ENCODE results near the gene ZSCAN5B. TPM values are rescaled to one million over a fixed set of nuclear protein-coding genes. Genes with fewer than 3 reads are reported as not detected.
"Not testable (repeated sequence)": the region's sequence is repeated elsewhere in the genome, so short reads cannot be mapped to it uniquely, and the experiment has no call there.

ZSCAN5B gene, protein sequence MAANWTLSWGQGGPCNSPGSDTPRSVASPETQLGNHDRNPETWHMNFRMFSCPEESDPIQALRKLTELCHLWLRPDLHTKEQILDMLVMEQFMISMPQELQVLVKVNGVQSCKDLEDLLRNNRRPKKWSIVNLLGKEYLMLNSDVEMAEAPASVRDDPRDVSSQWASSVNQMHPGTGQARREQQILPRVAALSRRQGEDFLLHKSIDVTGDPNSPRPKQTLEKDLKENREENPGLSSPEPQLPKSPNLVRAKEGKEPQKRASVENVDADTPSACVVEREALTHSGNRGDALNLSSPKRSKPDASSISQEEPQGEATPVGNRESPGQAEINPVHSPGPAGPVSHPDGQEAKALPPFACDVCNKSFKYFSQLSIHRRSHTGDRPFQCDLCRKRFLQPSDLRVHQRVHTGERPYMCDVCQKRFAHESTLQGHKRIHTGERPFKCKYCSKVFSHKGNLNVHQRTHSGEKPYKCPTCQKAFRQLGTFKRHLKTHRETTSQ
- not detected for total RNA-seq

DNA sequence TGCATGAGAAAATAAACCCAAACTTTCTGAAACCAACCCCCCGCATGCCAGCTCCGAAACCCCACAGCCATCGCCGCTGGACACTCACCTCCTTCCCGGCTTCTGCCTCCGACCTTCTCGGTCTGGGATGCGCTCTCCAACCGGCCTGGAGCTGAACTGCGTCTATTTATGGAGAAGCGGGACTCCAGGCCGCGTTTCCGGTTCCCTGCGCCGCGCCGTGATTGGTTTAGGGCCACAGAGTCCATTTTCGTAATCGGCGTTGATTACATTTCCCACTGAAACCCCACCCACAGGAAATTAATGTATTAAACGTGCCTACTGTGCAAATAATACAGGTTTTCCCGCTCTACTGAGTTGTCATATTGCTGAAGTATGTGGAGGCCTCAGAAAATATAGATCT, at the start of gene ZSCAN5B:
Gene ZSCAN5B, minus strand, starts transcription at position 138 of the 400 bp plus-strand sequence. CDS start 4,731 bp downstream, outside the sequence.
- H3K4me3 ChIP-seq (replicated peaks in 1 of 3); H3K27ac ChIP-seq; DNase-seq; H3K4me1 ChIP-seq; H3K9me3 ChIP-seq; H3K36me3 ChIP-seq; intact Hi-C loops (cut with DNase I); H3K27me3 ChIP-seq: not testable (repeated sequence)
- WGBS, 2 donors: 86 to 89% methylated on average over 23 of the region's 23 CpGs

DNA sequence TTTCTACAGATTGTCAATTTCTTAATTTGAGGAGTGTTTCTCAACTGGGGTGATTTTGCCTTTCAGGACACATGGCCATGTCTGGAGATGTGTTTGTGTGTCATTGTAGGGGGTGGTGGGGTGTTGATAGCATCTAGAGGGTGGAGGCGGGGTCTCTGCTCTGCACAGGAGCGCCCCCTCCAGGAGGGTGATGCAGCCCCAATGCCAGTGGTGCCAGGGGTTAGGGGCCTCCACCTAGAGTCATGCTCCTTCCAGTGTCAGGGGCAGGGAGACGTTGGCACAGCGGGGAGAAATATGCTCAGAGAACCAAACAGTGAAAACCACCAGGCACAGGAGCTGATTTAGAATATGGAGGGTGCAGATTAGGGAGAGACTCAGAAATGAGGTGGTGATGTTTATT, 48.2 kb upstream of the ZSCAN5B start:
- WGBS, 2 donors: 65 to 71% methylated on average over 4 of the region's 4 CpGs
- DNase-seq; intact Hi-C loops (cut with DNase I); H3K36me3 ChIP-seq; H3K4me3 ChIP-seq (replicated peaks in 1 of 3); H3K9me3 ChIP-seq; H3K4me1 ChIP-seq; H3K27me3 ChIP-seq; H3K27ac ChIP-seq: not testable (repeated sequence)

DNA sequence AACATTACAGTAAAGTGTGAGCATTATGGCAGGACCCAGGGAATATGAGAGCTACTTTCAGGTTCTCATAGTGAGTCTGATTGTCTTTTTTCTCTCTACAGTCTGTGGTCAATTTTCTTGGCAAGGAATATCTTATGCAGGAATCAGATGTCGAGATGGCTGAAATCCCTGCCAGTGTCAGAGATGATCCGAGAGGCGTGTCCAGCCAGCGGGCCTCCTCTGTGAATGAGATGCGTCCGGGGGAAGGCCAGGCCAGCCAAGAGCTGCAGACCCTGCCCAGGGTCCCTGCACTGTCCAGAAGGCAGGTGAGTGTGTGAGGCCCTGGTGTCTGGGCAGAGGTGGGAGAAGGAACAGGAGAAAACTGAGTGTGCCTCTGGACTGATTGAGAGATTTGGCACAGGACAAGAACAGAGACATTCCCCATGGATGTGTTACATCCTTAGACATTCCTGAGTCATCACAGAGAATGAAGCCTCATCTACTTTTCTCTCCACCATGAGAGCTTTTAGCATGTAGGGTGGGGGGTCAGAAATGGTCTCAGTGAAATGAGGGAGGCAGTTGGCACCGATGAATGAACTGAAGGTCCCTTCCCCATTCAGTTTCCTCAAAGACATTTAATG, 47.6 kb upstream of the ZSCAN5B start:
- WGBS, 2 donors: 91 to 93% methylated on average over 7 of the region's 7 CpGs
- TF ChIP-seq POLR2A (IDR thresholded peaks at IDR 0.05): no peak
- TF ChIP-seq, protein P1, sequence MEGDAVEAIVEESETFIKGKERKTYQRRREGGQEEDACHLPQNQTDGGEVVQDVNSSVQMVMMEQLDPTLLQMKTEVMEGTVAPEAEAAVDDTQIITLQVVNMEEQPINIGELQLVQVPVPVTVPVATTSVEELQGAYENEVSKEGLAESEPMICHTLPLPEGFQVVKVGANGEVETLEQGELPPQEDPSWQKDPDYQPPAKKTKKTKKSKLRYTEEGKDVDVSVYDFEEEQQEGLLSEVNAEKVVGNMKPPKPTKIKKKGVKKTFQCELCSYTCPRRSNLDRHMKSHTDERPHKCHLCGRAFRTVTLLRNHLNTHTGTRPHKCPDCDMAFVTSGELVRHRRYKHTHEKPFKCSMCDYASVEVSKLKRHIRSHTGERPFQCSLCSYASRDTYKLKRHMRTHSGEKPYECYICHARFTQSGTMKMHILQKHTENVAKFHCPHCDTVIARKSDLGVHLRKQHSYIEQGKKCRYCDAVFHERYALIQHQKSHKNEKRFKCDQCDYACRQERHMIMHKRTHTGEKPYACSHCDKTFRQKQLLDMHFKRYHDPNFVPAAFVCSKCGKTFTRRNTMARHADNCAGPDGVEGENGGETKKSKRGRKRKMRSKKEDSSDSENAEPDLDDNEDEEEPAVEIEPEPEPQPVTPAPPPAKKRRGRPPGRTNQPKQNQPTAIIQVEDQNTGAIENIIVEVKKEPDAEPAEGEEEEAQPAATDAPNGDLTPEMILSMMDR (IDR thresholded peaks at IDR 0.05): no peak
- H3K27ac ChIP-seq: no peak overlapping the region

DNA sequence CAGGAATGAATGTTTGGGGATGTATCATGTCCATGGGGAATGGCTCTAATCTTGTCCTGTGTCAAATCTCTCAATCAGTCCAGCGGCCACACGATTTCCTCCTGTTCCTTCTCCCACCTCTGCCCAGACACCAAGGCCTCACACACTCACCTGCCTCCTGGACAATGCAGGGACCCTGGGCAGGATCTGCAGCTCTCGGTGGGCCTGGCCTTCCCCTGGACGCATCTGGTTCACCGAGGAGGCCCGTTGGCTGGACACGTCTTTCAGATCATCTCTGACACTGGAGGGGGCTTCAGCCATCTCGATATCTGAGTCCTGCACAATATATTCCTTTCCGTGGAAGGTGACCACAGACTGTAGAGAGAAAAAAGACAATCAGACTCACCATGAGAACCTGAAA, 25.9 kb upstream of the ZSCAN5B start:
- intact Hi-C loops (cut with DNase I): no loop called here
- Histone ChIP-seq H3K4me1 (no peaks in the 10 kb centered on the region), H3K27me3 (no peaks in the 10 kb centered on the region), H3K4me3 (replicated peaks in 1 of 3) (no peak overlapping the region), H3K36me3 (no peaks in the 10 kb centered on the region), H3K27ac (no peak overlapping the region), H3K9me3 (no peaks in the 10 kb centered on the region)
- WGBS, 2 donors: 88 to 91% methylated on average over 9 of the region's 9 CpGs
- TF ChIP-seq POLR2A (IDR thresholded peaks at IDR 0.05): no peak
- TF ChIP-seq, protein P1 (IDR thresholded peaks at IDR 0.05): no peak
- DNase-seq: no peak

More for the DNA sequence above, 47.6 kb upstream of the ZSCAN5B start:
- no peak for DNase-seq
- Histone ChIP-seq H3K9me3 (no peaks in the 10 kb centered on the region), H3K4me1 (no peaks in the 10 kb centered on the region), H3K4me3 (replicated peaks in 1 of 3) (no peak overlapping the region), H3K36me3 (no peaks in the 10 kb centered on the region), H3K27me3 (no peaks in the 10 kb centered on the region)
- intact Hi-C loops (cut with DNase I): no loop called here

DNA sequence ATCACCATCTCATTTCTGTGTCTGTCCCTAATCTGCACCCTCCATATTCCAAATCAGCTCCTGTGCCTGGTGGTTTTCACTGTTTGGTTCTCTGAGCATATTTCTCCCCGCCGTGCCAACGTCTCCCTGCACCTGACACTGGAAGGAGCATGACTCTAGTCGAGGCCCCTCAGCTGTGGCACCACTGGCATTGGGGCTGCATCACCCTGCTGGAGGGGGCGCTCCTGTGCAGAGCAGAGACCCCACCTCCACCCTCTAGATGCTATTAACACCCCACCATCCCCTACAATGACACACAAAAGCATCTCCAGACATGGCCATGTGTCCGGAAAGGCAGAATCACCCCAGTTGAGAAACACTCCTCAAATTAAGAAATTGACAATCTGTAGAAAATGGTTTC, 25.3 kb upstream of the ZSCAN5B start:
- H3K9me3 ChIP-seq: no peaks in the 10 kb centered on the region
- no peak overlapping the region for H3K27ac ChIP-seq
- TF ChIP-seq POLR2A (IDR thresholded peaks at IDR 0.05): no peak
- TF ChIP-seq, protein P1 (IDR thresholded peaks at IDR 0.05): no peak
- DNase-seq: no peak
- H3K4me1 ChIP-seq: no peaks in the 10 kb centered on the region
- intact Hi-C loops (cut with DNase I): no loop called here
- no peaks in the 10 kb centered on the region for H3K27me3 ChIP-seq
- WGBS, 2 donors: 73 to 79% methylated on average over 6 of the region's 6 CpGs
- no peak overlapping the region for H3K4me3 ChIP-seq (replicated peaks in 1 of 3)
- no peaks in the 10 kb centered on the region for H3K36me3 ChIP-seq

DNA sequence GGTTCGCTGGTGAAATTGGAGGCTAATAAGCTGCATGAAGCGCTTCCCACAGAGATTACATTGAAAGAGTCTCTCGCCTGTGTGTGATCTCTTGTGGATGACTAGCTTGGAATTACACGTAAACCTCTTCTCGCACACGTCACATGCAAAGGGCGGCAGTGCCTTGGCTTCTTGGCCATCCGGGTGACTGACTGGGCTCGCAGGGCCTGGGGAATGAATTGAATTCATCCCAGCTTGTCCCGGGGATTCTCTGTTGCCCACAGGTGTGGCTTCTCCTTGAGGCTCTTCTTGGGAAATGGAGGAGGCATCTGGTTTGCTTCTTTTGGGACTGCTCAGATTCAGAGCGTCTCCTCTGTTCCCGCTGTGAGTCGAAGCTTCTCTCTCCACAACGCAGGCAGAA, 24.3 kb upstream of the ZSCAN5B start:
- no peaks in the 10 kb centered on the region for H3K36me3 ChIP-seq
- peaks cover 4 to 9% of the 10 kb centered on the region in 2 donors for H3K4me1 ChIP-seq
- H3K4me3 ChIP-seq (replicated peaks in 1 of 3): no peak overlapping the region
- intact Hi-C loops (cut with DNase I): no loop called here
- H3K27ac ChIP-seq: no peak overlapping the region
- H3K27me3 ChIP-seq: no peaks in the 10 kb centered on the region
- no peaks in the 10 kb centered on the region for H3K9me3 ChIP-seq
- WGBS, 2 donors: 91 to 94% methylated on average over 14 of the region's 14 CpGs
- DNase-seq: no peak
- TF ChIP-seq, protein P1 (IDR thresholded peaks at IDR 0.05): no peak
- no peak for TF ChIP-seq POLR2A (IDR thresholded peaks at IDR 0.05)

All from thyroid gland (tissue), 4 donors.